NT2/D1 (cell line): Measurements from ENCODE around the gene PRC1.

Experiments used
- SUZ12 ChIP-seq: IDR thresholded peaks from 2 replicates; pipeline ENCODE4 v1.6.1; 2011; ENCODE audit not compliant: insufficient read length, insufficient read depth; ENCODE audit errors: extremely low read depth
- ZNF274 ChIP-seq: IDR thresholded peaks from 2 replicates; pipeline ENCODE4 v1.6.1; 2011; ENCODE audit warnings: mild to moderate bottlenecking, low read depth, low read length

- TF ChIP-seq SUZ12 = no peak
- TF ChIP-seq ZNF274 = no peak
Measured at GRCh38 chr15:90941038-90941437, 53.3 kb downstream of the PRC1 start.
